ENCODE data around the gene PPP1R3G.
A peak's percentile ranks its signal among the peaks of the same experiment; 100 is the strongest.

PPP1R3G gene

GRCh38 chr6:5125152-5126006, 40.2 kb downstream of the PPP1R3G start:
- H3K4me3 ChIP-seq (ENCODE audit: control insufficient read depth, low read depth, low read length), result no peak overlapping the region
- DNase-seq (ENCODE audit: low read depth), result no peak
- no peak for TF ChIP-seq CTCF (IDR thresholded peaks at IDR 0.05; ENCODE audit: control insufficient read depth, insufficient read depth, low read depth, low read length, missing control alignments)

DNA sequence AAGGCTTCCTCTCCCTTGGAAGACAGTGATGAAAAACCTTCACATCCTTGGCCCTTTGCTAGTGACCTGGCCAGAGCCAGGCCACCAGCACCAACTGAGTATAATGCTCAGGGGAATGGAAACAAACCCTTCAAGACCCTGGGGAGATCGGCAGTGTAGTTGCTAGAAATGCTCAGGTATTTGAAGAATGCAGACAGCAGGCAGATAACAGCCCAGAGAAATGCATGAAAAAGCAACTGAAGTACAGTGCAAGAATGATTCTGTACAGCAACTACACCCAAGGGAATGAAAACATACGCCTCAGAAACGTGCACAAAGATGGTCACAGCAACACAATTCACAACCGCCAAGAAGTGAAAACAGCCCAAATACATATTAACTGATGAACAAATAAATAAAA, 41.1 kb downstream of the PPP1R3G start:
- TF ChIP-seq CTCF (IDR thresholded peaks at IDR 0.05; ENCODE audit: control insufficient read depth, insufficient read depth, low read depth, low read length, missing control alignments), result no peak
- DNase-seq (ENCODE audit: low read depth), result no peak
- no peak overlapping the region for H3K4me3 ChIP-seq (ENCODE audit: control insufficient read depth, low read depth, low read length)

DNA sequence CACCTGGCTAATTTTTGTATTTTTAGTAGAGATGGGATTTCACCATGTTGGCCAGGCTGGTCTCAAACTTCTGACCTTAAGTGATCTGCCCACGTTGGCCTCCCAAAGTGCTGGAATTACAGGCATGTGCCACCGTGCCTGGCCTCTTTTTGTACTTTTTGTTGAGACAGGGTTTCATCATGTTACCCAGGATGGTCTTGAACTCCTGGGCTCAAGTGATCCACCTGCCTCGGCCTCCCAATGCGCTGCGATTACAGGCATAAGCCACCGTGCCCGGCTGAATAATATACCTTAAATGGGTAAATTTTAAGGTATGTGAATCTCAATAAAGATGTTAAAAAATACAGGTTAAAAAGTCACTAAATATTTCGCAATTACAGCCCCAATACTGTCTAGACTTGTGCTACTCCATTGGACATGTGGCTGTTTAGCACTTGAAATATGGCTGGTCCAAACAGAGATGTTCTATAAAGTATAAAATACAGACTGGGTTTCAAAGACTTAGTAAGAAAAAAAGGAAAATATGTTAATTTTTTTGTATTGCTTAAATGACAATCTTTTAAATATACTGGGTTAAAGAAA, 42.1 kb downstream of the PPP1R3G start:
- H3K4me3 ChIP-seq (ENCODE audit: control insufficient read depth, low read depth, low read length), result no peak overlapping the region
- DNase-seq (ENCODE audit: low read depth), result no peak
- TF ChIP-seq CTCF (IDR thresholded peaks at IDR 0.05; ENCODE audit: control insufficient read depth, insufficient read depth, low read depth, low read length, missing control alignments), result no peak

- no peak for DNase-seq (ENCODE audit: low read depth)
- no peak overlapping the region for H3K4me3 ChIP-seq (ENCODE audit: control insufficient read depth, low read depth, low read length)
- TF ChIP-seq CTCF (IDR thresholded peaks at IDR 0.05; ENCODE audit: control insufficient read depth, insufficient read depth, low read depth, low read length, missing control alignments), result no peak
Observed at GRCh38 chr6:5128351-5128750, 43.2 kb downstream of the PPP1R3G start.

- H3K4me3 ChIP-seq (ENCODE audit: control insufficient read depth, low read depth, low read length), result no peak overlapping the region
- DNase-seq (ENCODE audit: low read depth), result no peak
- no peak for TF ChIP-seq CTCF (IDR thresholded peaks at IDR 0.05; ENCODE audit: control insufficient read depth, insufficient read depth, low read depth, low read length, missing control alignments)
Observed at GRCh38 chr6:5130135-5130866, 45.2 kb downstream of the PPP1R3G start.

DNA sequence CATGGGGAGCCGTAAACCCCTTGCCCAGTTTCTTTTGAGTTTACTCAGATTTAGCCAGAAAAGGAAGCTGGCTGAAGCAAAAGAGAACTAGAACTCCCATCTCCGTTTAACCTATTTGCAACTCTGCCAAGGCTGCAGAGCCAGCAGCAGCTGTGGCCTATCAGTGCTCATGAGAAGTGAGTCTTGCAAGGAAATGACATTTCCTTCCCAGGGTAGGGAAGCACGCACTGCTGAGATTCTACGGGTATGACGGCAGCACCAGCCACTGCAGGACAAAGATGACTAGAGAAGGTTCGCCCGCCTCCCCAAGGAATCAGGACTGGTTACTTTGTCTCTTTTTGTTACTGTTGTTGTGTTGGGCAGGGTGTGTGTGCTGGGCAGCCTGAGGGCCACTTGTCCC, 47.6 kb downstream of the PPP1R3G start:
- no peak overlapping the region for H3K4me3 ChIP-seq (ENCODE audit: control insufficient read depth, low read depth, low read length)
- TF ChIP-seq CTCF (IDR thresholded peaks at IDR 0.05; ENCODE audit: control insufficient read depth, insufficient read depth, low read depth, low read length, missing control alignments), result no peak
- DNase-seq (ENCODE audit: low read depth), result peak; percentile 59
